KMS-11 (cell line): ENCODE data around the gene TENT4B.

Source experiments
- H2AFZ ChIP-seq: fragments of 200-600 bp; sonication (generic); 2 replicates; pipeline ENCODE4 v1.6.1; 2016; ENCODE audit warnings: antibody characterized with exemption, mixed run types, low read depth
- H3K27ac ChIP-seq: fragments of 200-600 bp; sonication (generic); 2 replicates; pipeline ENCODE4 v1.6.1; 2016; ENCODE audit warnings: mild to moderate bottlenecking, mixed run types
- H3K27me3 ChIP-seq: fragments of 200-600 bp; sonication (generic); 2 replicates; pipeline ENCODE4 v1.6.1; 2017; ENCODE audit warnings: mild to moderate bottlenecking, low read depth, mixed run types, moderate library complexity; ENCODE audit not compliant: insufficient read depth
- H3K36me3 ChIP-seq: fragments of 200-600 bp; sonication (generic); 2 replicates; pipeline ENCODE4 v1.6.1; 2017; ENCODE audit warnings: mild to moderate bottlenecking, mixed run types; ENCODE audit not compliant: insufficient read depth
- H3K4me1 ChIP-seq: fragments of 200-600 bp; sonication (generic); 2 replicates; pipeline ENCODE4 v1.6.1; 2016; ENCODE audit warnings: mild to moderate bottlenecking, low read depth, mixed run types; ENCODE audit not compliant: poor library complexity, severe bottlenecking
- H3K4me2 ChIP-seq: fragments of 200-600 bp; sonication (generic); 2 replicates; pipeline ENCODE4 v1.7.0; 2016; ENCODE audit warnings: mild to moderate bottlenecking, mixed run types
- H3K4me3 ChIP-seq: fragments of 200-600 bp; sonication (generic); IDR thresholded peaks from 2 replicates; pipeline ENCODE4 v1.6.1; 2017; ENCODE audit warnings: low read depth, low read length, mixed read lengths; ENCODE audit not compliant: insufficient read depth
- H3K79me2 ChIP-seq: fragments of 200-600 bp; sonication (generic); 2 replicates; pipeline ENCODE4 v1.6.1; 2016; ENCODE audit warnings: low read depth, mixed run types; ENCODE audit not compliant: insufficient read depth
- H3K9ac ChIP-seq: fragments of 200-600 bp; sonication (generic); 2 replicates; pipeline ENCODE4 v1.6.1; 2016; ENCODE audit warnings: mild to moderate bottlenecking, mixed run types
- H4K20me1 ChIP-seq: fragments of 200-600 bp; sonication (generic); 2 replicates; pipeline ENCODE4 v1.6.1; 2016; ENCODE audit warnings: mild to moderate bottlenecking, mixed run types; ENCODE audit not compliant: insufficient read depth
- CTCF ChIP-seq: fragments of 200-600 bp; sonication (generic); conservative IDR thresholded peaks from 2 replicates; pipeline ENCODE4 v1.6.1; 2017; ENCODE audit warnings: low read depth, mild to moderate bottlenecking, antibody characterized with exemption, low read length, moderate library complexity, mixed read lengths

The TENT4B gene

GRCh38 chr16:50216231-50216630 lies 63.1 kb downstream of the TENT4B start:
- Histone ChIP-seq H3K4me2 (no peak overlapping the region), H3K4me1 (peaks cover 20% of the 10 kb centered on the region), H2AFZ (no peak overlapping the region), H3K36me3 (0 out of 2 replicates have a peak, but pooled peaks cover 6% of the 10 kb centered on the region), H3K27ac (no peak overlapping the region), H3K4me3 (no peak overlapping the region), H3K9ac (no peak overlapping the region), H3K27me3 (no peaks in the 10 kb centered on the region), H3K79me2 (peaks cover 19% of the 10 kb centered on the region), H4K20me1 (no peaks in the 10 kb centered on the region)
- no peak for TF ChIP-seq CTCF

- no peak for TF ChIP-seq CTCF
- H4K20me1 ChIP-seq, result no peaks in the 10 kb centered on the region
- H3K79me2 ChIP-seq, result no peaks in the 10 kb centered on the region
- no peak overlapping the region for H3K4me3 ChIP-seq
- H3K4me2 ChIP-seq, result no peak overlapping the region
- H3K27ac ChIP-seq, result no peak overlapping the region
- H3K9ac ChIP-seq, result no peak overlapping the region
- no peaks in the 10 kb centered on the region for H3K4me1 ChIP-seq
- H2AFZ ChIP-seq, result no peak overlapping the region
- H3K36me3 ChIP-seq, result peaks cover 6% of the 10 kb centered on the region; the same call in 1 of the 2 replicates
- no peaks in the 10 kb centered on the region for H3K27me3 ChIP-seq
These were observed 66.4 kb downstream of the TENT4B start for GRCh38 chr16:50219402-50219975.

GRCh38 chr16:50224286-50224685 lies 71.2 kb downstream of the TENT4B start:
- H3K4me3 ChIP-seq, result no peak overlapping the region
- no peak for TF ChIP-seq CTCF
- no peaks in the 10 kb centered on the region for H4K20me1 ChIP-seq
- no peaks in the 10 kb centered on the region for H3K79me2 ChIP-seq
- H3K36me3 ChIP-seq, result peaks cover 12% of the 10 kb centered on the region; the same call in 1 of the 2 replicates
- no peaks in the 10 kb centered on the region for H3K27me3 ChIP-seq
- no peak overlapping the region for H3K9ac ChIP-seq
- no peak overlapping the region for H2AFZ ChIP-seq
- H3K4me1 ChIP-seq, result no peaks in the 10 kb centered on the region
- H3K4me2 ChIP-seq, result no peak overlapping the region
- H3K27ac ChIP-seq, result no peak overlapping the region

- Histone ChIP-seq H3K4me2 (no peak overlapping the region), H3K36me3 (peaks cover 12% of the 10 kb centered on the region; the same call in 1 of the 2 replicates), H2AFZ (no peak overlapping the region), H3K79me2 (no peaks in the 10 kb centered on the region), H3K4me1 (no peaks in the 10 kb centered on the region), H3K4me3 (no peak overlapping the region), H3K27me3 (no peaks in the 10 kb centered on the region), H3K9ac (no peak overlapping the region), H3K27ac (no peak overlapping the region), H4K20me1 (no peaks in the 10 kb centered on the region)
- no peak for TF ChIP-seq CTCF
These were observed 74.0 kb downstream of the TENT4B start for GRCh38 chr16:50227120-50227519.
